ENCODE data around the gene NUDT21.

Gene NUDT21

GRCh38 chr16:56462064-56462796 lies 11.1 kb upstream of the NUDT21 start:
- no peak for DNase-seq (ENCODE audit: low read depth in 2 of 2)

- DNase-seq (ENCODE audit: low read depth in 2 of 2) = no peak
These were observed 9.0 kb upstream of the NUDT21 start for GRCh38 chr16:56460101-56460500.

- DNase-seq (ENCODE audit: low read depth in 2 of 2) = no peak
These were observed 6.9 kb upstream of the NUDT21 start for GRCh38 chr16:56457927-56458470.

- no peak for DNase-seq (ENCODE audit: low read depth in 2 of 2)
These were observed 889 bp upstream of the NUDT21 start for GRCh38 chr16:56451753-56452689.

- DNase-seq (ENCODE audit: low read depth in 2 of 2) = no peak
These were observed 702 bp downstream of the NUDT21 start for GRCh38 chr16:56450275-56450985.

- no peak for DNase-seq (ENCODE audit: low read depth in 2 of 2)
These were observed 3.1 kb downstream of the NUDT21 start for GRCh38 chr16:56448005-56448404.

- DNase-seq (ENCODE audit: low read depth in 2 of 2) = no peak
These were observed 3.8 kb downstream of the NUDT21 start for GRCh38 chr16:56447286-56447685.

- no peak for DNase-seq (ENCODE audit: low read depth in 2 of 2)
These were observed 13.1 kb downstream of the NUDT21 start for GRCh38 chr16:56438038-56438437.

GRCh38 chr16:56436258-56436657 lies 14.9 kb downstream of the NUDT21 start:
- DNase-seq (ENCODE audit: low read depth in 2 of 2) = no peak

- no peak for DNase-seq (ENCODE audit: low read depth in 2 of 2)
These were observed 23.0 kb downstream of the NUDT21 start for GRCh38 chr16:56428091-56428490.

GRCh38 chr16:56426585-56426984 lies 24.5 kb downstream of the NUDT21 start:
- no peak for DNase-seq (ENCODE audit: low read depth in 2 of 2)

GRCh38 chr16:56425439-56425832 lies 25.7 kb downstream of the NUDT21 start, which contains the start of gene AMFR:
Gene AMFR, minus strand, starts transcription at chr16:56425545. Its CDS starts 218 bp downstream, at chr16:56425327.
- DNase-seq (ENCODE audit: low read depth in 2 of 2) = peak; percentile 31 to 40

GRCh38 chr16:56424791-56425438 lies 26.2 kb downstream of the NUDT21 start:
- peak in 1 of 2 donors; percentile 4 for DNase-seq (ENCODE audit: low read depth in 2 of 2)

GRCh38 chr16:56424404-56424764 lies 26.7 kb downstream of the NUDT21 start:
- DNase-seq (ENCODE audit: low read depth in 2 of 2) = no peak

GRCh38 chr16:56423584-56424403 lies 27.3 kb downstream of the NUDT21 start:
- no peak for DNase-seq (ENCODE audit: low read depth in 2 of 2)

- DNase-seq (ENCODE audit: low read depth in 2 of 2) = no peak
These were observed 28.2 kb downstream of the NUDT21 start for GRCh38 chr16:56422896-56423441.

- DNase-seq (ENCODE audit: low read depth in 2 of 2) = no peak
These were observed 29.0 kb downstream of the NUDT21 start for GRCh38 chr16:56421976-56422669.

- DNase-seq (ENCODE audit: low read depth in 2 of 2) = no peak
These were observed 29.8 kb downstream of the NUDT21 start for GRCh38 chr16:56421313-56421712.

- no peak for DNase-seq (ENCODE audit: low read depth in 2 of 2)
These were observed 30.5 kb downstream of the NUDT21 start for GRCh38 chr16:56420613-56421012.

Data from stimulated activated CD8-positive, alpha-beta memory T cell treated with anti-CD3 and anti-CD28 coated beads, Interleukin-2, amount 100 ng/mL, for 1 hour (primary cell).